SK-N-SH treated with all-trans-retinoic acid at 6 μM for 48 hours (cell line): ENCODE measurements around the gene GUCY1A2.
"Not testable (repeated sequence)": the region's sequence is repeated elsewhere in the genome, so short reads cannot be mapped to it uniquely, and the experiment has no call there.

Experiments used
- ATAC-seq: fragments of 200-7000 bp; cut with Tn5 transposase; 3 replicates; pipeline ENCODE4 v1.9.1; 2020; ENCODE audit warnings: mild to moderate bottlenecking, moderate library complexity
- ARNTL ChIP-seq: fragments of 450-650 bp; formaldehyde crosslinking; IDR thresholded peaks from 2 replicates; pipeline ENCODE4 v1.5.0; 2020; ENCODE audit warnings: low read depth, mild to moderate bottlenecking, moderate library complexity, borderline replicate concordance
- BACH2 ChIP-seq: fragments of 250-450 bp; sonication (Bioruptor Pico); IDR thresholded peaks from 2 replicates; pipeline ENCODE4 v1.9.0; 2021; ENCODE audit warnings: mild to moderate bottlenecking, borderline replicate concordance
- ESRRG ChIP-seq: fragments of 250-450 bp; sonication (Bioruptor Pico); IDR thresholded peaks from 2 replicates; pipeline ENCODE4 v1.6.1; 2021; ENCODE audit warnings: mild to moderate bottlenecking
- GLIS3 ChIP-seq: fragments of 250-450 bp; sonication (Bioruptor Pico); IDR thresholded peaks from 2 replicates; pipeline ENCODE4 v1.5.0; 2020; ENCODE audit warnings: mild to moderate bottlenecking, moderate library complexity
- PATZ1 ChIP-seq: fragments of 250-450 bp; sonication (Bioruptor Pico); IDR thresholded peaks from 2 replicates; pipeline ENCODE4 v1.8.0; 2020; ENCODE audit warnings: mild to moderate bottlenecking, moderate library complexity, borderline replicate concordance
- PPARA ChIP-seq: fragments of 250-450 bp; sonication (Bioruptor Pico); IDR thresholded peaks from 2 replicates; pipeline ENCODE4 v1.5.0; 2020; ENCODE audit warnings: mild to moderate bottlenecking, borderline replicate concordance
- SNAI2 ChIP-seq: fragments of 250-450 bp; sonication (Bioruptor Pico); IDR thresholded peaks from 2 replicates; pipeline ENCODE4 v1.5.0; 2020; ENCODE audit warnings: mild to moderate bottlenecking, moderate library complexity
- TCF4 ChIP-seq: fragments of 250-450 bp; sonication (Bioruptor Pico); IDR thresholded peaks from 2 replicates; pipeline ENCODE4 v1.8.0; 2021; ENCODE audit warnings: mild to moderate bottlenecking, moderate library complexity, borderline replicate concordance
- TSHZ2 ChIP-seq: fragments of 250-450 bp; sonication (Bioruptor Pico); IDR thresholded peaks from 2 replicates; pipeline ENCODE4 v1.5.0; 2020; ENCODE audit warnings: mild to moderate bottlenecking, moderate library complexity
- ZC3H10 ChIP-seq: fragments of 250-450 bp; sonication (Bioruptor Pico); IDR thresholded peaks from 2 replicates; pipeline ENCODE4 v1.5.1; 2021; ENCODE audit warnings: mild to moderate bottlenecking, moderate library complexity
- ZFP3 ChIP-seq: fragments of 250-450 bp; sonication (Bioruptor Pico); IDR thresholded peaks from 2 replicates; pipeline ENCODE4 v1.5.0; 2020; ENCODE audit warnings: mild to moderate bottlenecking, moderate library complexity
- ZFP30 ChIP-seq: fragments of 450-650 bp; formaldehyde crosslinking; IDR thresholded peaks from 2 replicates; pipeline ENCODE4 v1.5.0; 2022; ENCODE audit warnings: mild to moderate bottlenecking, moderate library complexity
- ZNF565 ChIP-seq: fragments of 450-650 bp; formaldehyde crosslinking; conservative IDR thresholded peaks from 2 replicates; pipeline ENCODE4 v1.5.0; 2020; ENCODE audit warnings: low read depth, mild to moderate bottlenecking, moderate library complexity
- ZNF70 ChIP-seq: fragments of 450-650 bp; formaldehyde crosslinking; IDR thresholded peaks from 2 replicates; pipeline ENCODE4 v1.5.0; 2020; ENCODE audit warnings: mild to moderate bottlenecking, moderate library complexity
- ZNF8 ChIP-seq: fragments of 450-650 bp; formaldehyde crosslinking; IDR thresholded peaks from 2 replicates; pipeline ENCODE4 v1.5.0; 2020; ENCODE audit warnings: mild to moderate bottlenecking, moderate library complexity
- TF ChIP-seq, protein P1 (sequence below): fragments of 250-450 bp; sonication (Bioruptor Pico); IDR thresholded peaks from 2 replicates; pipeline ENCODE4 v1.5.1; 2021; ENCODE audit warnings: mild to moderate bottlenecking, moderate library complexity
- TF ChIP-seq, protein P2 (sequence below): fragments of 250-450 bp; sonication (Bioruptor Pico); IDR thresholded peaks from 2 replicates; pipeline ENCODE4 v1.5.1; 2020; ENCODE audit warnings: low read depth, mild to moderate bottlenecking, moderate library complexity

GUCY1A2 gene

DNA sequence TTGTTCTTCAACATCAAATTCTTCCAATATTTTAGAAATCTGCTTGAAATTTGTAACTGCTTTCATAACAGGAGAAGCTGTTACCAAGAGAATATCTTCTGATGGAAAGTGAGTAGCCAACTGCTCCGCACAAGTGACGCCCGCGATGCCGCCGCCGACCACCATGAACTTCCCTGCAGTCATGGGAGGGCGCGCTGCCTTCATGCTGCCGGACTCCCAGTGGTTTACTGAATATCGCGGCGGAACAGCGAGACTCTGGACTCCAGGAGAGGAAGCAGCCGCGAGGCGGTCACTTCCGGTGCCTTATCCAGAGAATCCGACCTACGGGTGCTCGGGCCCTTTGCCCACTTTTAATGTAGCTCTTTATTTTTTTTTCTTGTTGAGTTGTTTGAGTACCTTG is 190.6 kb downstream of the GUCY1A2 start:
- TF ChIP-seq ZNF565 (CRISPR knock-in tag) (no peak), TCF4 (CRISPR knock-in tag) (no peak), ZFP30 (CRISPR knock-in tag) (no peak)
- ATAC-seq: no peak

DNA sequence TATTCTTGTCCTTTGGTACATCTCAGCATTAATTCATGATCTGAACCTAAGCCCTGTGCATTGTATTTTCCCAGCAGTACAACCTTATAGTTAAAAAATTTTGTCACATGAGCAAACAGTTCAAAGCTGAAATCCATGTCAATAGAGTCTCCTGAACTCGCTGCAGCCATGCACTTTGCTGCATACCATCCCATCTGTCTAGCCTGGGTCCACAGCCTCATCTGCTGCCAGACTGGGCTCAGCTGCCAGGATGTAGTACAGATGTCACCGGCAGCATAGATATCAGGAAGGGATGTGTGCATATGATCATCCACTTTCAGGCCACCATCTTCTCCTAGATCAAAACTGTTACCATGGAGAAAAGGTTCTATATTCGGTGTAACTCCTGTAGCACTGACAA is 191.7 kb downstream of the GUCY1A2 start:
- not testable (repeated sequence) for ATAC-seq

GRCh38 chr11:106821826-106822225 is 196.4 kb downstream of the GUCY1A2 start:
- no peak for TF ChIP-seq ESRRG
- TF ChIP-seq, protein P1, sequence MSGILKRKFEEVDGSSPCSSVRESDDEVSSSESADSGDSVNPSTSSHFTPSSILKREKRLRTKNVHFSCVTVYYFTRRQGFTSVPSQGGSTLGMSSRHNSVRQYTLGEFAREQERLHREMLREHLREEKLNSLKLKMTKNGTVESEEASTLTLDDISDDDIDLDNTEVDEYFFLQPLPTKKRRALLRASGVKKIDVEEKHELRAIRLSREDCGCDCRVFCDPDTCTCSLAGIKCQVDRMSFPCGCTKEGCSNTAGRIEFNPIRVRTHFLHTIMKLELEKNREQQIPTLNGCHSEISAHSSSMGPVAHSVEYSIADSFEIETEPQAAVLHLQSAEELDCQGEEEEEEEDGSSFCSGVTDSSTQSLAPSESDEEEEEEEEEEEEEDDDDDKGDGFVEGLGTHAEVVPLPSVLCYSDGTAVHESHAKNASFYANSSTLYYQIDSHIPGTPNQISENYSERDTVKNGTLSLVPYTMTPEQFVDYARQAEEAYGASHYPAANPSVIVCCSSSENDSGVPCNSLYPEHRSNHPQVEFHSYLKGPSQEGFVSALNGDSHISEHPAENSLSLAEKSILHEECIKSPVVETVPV (CRISPR knock-in tag): no peak
- no peak for TF ChIP-seq SNAI2 (CRISPR knock-in tag)
- no peak for TF ChIP-seq TCF4 (CRISPR knock-in tag)
- TF ChIP-seq ZFP3 (CRISPR knock-in tag): no peak

GRCh38 chr11:106821291-106821690 is 197.0 kb downstream of the GUCY1A2 start:
- TF ChIP-seq, protein P1 (CRISPR knock-in tag): no peak
- no peak for TF ChIP-seq PPARA
- ATAC-seq: no peak

More at GRCh38 chr11:106821826-106822225, 196.4 kb downstream of the GUCY1A2 start:
- no peak for ATAC-seq

- TF ChIP-seq ZNF70 (CRISPR knock-in tag): no peak
- no peak for TF ChIP-seq ZNF8 (CRISPR knock-in tag)
- no peak for TF ChIP-seq BACH2
- no peak for TF ChIP-seq ESRRG
- TF ChIP-seq ZC3H10 (CRISPR knock-in tag): no peak
- no peak for TF ChIP-seq GLIS3 (CRISPR knock-in tag)
- TF ChIP-seq, protein P1 (CRISPR knock-in tag): no peak
- TF ChIP-seq TSHZ2: no peak
- TF ChIP-seq, protein P2, sequence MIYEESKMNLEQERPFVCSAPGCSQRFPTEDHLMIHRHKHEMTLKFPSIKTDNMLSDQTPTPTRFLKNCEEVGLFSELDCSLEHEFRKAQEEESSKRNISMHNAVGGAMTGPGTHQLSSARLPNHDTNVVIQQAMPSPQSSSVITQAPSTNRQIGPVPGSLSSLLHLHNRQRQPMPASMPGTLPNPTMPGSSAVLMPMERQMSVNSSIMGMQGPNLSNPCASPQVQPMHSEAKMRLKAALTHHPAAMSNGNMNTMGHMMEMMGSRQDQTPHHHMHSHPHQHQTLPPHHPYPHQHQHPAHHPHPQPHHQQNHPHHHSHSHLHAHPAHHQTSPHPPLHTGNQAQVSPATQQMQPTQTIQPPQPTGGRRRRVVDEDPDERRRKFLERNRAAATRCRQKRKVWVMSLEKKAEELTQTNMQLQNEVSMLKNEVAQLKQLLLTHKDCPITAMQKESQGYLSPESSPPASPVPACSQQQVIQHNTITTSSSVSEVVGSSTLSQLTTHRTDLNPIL: no peak
- TF ChIP-seq ZNF565 (CRISPR knock-in tag): no peak
- no peak for TF ChIP-seq ARNTL (CRISPR knock-in tag)
- TF ChIP-seq ZFP30 (CRISPR knock-in tag): no peak
- TF ChIP-seq PATZ1: no peak
- ATAC-seq: no peak
Measured at GRCh38 chr11:106818443-106818842, 199.8 kb downstream of the GUCY1A2 start.
